GM21723 (cell line): Measurements from ENCODE around the gene MTO1.
"Not testable (repeated sequence)": the region's sequence is repeated elsewhere in the genome, so short reads cannot be mapped to it uniquely, and the experiment has no call there.

ENCODE experiments used
- ATAC-seq: cut with Tn5 transposase; IDR thresholded peaks from one replicate; pipeline ENCODE4 v1.9.1; 2021; ENCODE audit warnings: mild to moderate bottlenecking, moderate library complexity; ENCODE audit not compliant: unreplicated experiment

Gene MTO1

GRCh38 chr6:73503027-73503772, 41.7 kb downstream of the MTO1 start:
- no peak for ATAC-seq

- no peak for ATAC-seq
Observed at GRCh38 chr6:73504160-73504559, 42.6 kb downstream of the MTO1 start.

- no peak for ATAC-seq
Observed at GRCh38 chr6:73505142-73505541, 43.6 kb downstream of the MTO1 start.

- ATAC-seq = not testable (repeated sequence)
Observed at GRCh38 chr6:73505705-73506104, 44.2 kb downstream of the MTO1 start.

- ATAC-seq = no peak
Observed at GRCh38 chr6:73506246-73506645, 44.7 kb downstream of the MTO1 start.

GRCh38 chr6:73508776-73509175, 47.2 kb downstream of the MTO1 start:
- ATAC-seq = no peak

- no peak for ATAC-seq
Observed at GRCh38 chr6:73509851-73510250, 48.3 kb downstream of the MTO1 start.

GRCh38 chr6:73511796-73512195, 50.3 kb downstream of the MTO1 start:
- no peak for ATAC-seq

- no peak for ATAC-seq
Observed at GRCh38 chr6:73513496-73513854, 51.9 kb downstream of the MTO1 start.

GRCh38 chr6:73514746-73515110, 53.2 kb downstream of the MTO1 start:
- peak; percentile 30 for ATAC-seq

GRCh38 chr6:73515204-73515655, 53.7 kb downstream of the MTO1 start:
- ATAC-seq = peak; percentile 57

GRCh38 chr6:73516514-73517489, 55.3 kb downstream of the MTO1 start:
- ATAC-seq = no peak

GRCh38 chr6:73518100-73518981, 56.8 kb downstream of the MTO1 start:
- not testable (repeated sequence) for ATAC-seq

GRCh38 chr6:73518982-73519881, 57.7 kb downstream of the MTO1 start:
- ATAC-seq = not testable (repeated sequence)

GRCh38 chr6:73519926-73520687, 58.6 kb downstream of the MTO1 start:
- ATAC-seq = no peak

GRCh38 chr6:73520688-73521350, 59.3 kb downstream of the MTO1 start, which contains the start of gene EEF1A1:
Gene EEF1A1 (minus strand): TSS chr6:73521032. CDS start chr6:73520026, 1,006 bp downstream.
- ATAC-seq = peak; percentile 60

GRCh38 chr6:73521351-73521985, 59.9 kb downstream of the MTO1 start:
- ATAC-seq = peak; percentile 44
